MCF 10A (cell line): ENCODE data around the gene ATF6B. TPM values are rescaled to one million over a fixed set of nuclear protein-coding genes. Genes with fewer than 3 reads are reported as not detected.
"Not testable (repeated sequence)": the region's sequence is repeated elsewhere in the genome, so short reads cannot be mapped to it uniquely, and the experiment has no call there.

Experiments
- BruUV-seq: library from RNA; stranded (reverse); fragments of 400-500 nt; replicated peaks from 2 replicates; lab custom pipeline; 2021; lab: Mats Ljungman, UMichigan
- CTCF ChIA-PET: fragments of 300-600 bp; sonication (Branson Sonifier 250); formaldehyde crosslinking; extraction: SDS; loops from one replicate; lab custom pipeline; 2021; ENCODE audit warnings: antibody characterized with exemption, inconsistent platforms; lab: Yijun Ruan, JAX
- POLR2A ChIA-PET: fragments of 300-600, 350-650 bp; sonication (Branson Sonifier 250); formaldehyde crosslinking; extraction: SDS; loops from one replicate; lab custom pipeline; 2020; ENCODE audit warnings: antibody characterized with exemption, inconsistent platforms; lab: Yijun Ruan, JAX
- DNase-seq: peaks from one replicate; pipeline ENCODE4 v3.0.0-alpha.2; 2018; ENCODE audit not compliant: unreplicated experiment
- H3K27ac Mint-ChIP-seq: one replicate; pipeline ENCODE4 v1.8.0; 2022; ENCODE audit warnings: mild to moderate bottlenecking, low read depth, mixed read lengths; ENCODE audit not compliant: unreplicated experiment
- H3K27me3 Mint-ChIP-seq: one replicate; pipeline ENCODE4 v1.8.0; 2022; ENCODE audit warnings: mixed read lengths; ENCODE audit not compliant: insufficient read depth, unreplicated experiment
- H3K36me3 Mint-ChIP-seq: one replicate; pipeline ENCODE4 v1.8.0; 2022; ENCODE audit warnings: mild to moderate bottlenecking, moderate library complexity, mixed read lengths; ENCODE audit not compliant: insufficient read depth, unreplicated experiment
- H3K4me1 Mint-ChIP-seq: one replicate; pipeline ENCODE4 v1.8.0; 2022; ENCODE audit warnings: mixed read lengths; ENCODE audit not compliant: insufficient read depth, unreplicated experiment
- H3K4me3 Mint-ChIP-seq: one replicate; pipeline ENCODE4 v1.8.0; 2022; ENCODE audit warnings: mild to moderate bottlenecking, moderate library complexity, mixed read lengths; ENCODE audit not compliant: unreplicated experiment
- H3K9me3 Mint-ChIP-seq: one replicate; pipeline ENCODE4 v1.8.0; 2022; ENCODE audit warnings: mixed read lengths; ENCODE audit not compliant: unreplicated experiment
- intact Hi-C: fragments of 100-400 bp; cut with micrococcal nuclease; formaldehyde crosslinking; loops from 2 replicates; pipeline ENCODE4 v1.14.1; 2022
- total RNA-seq: library from RNA; stranded (reverse); gene quantifications from 2 replicates; pipeline ENCODE4 v1.2.3, GENCODE V29; 2022
- TF ChIP-seq, protein P1 (sequence below): fragments of 200-600 bp; IDR thresholded peaks from one replicate; pipeline ENCODE4 v1.8.0; 2022; ENCODE audit warnings: antibody characterized with exemption, mild to moderate bottlenecking; ENCODE audit not compliant: unreplicated experiment

Gene ATF6B
- total RNA-seq, 1 experiment from 2014 or later: 65.6 TPM

- BruUV-seq: no TSS peak
- CTCF ChIA-PET: interaction anchor here (0.5 to 2.2 kb wide), 5 partner anchors 8 to 715 kb away, joined by 3 to 6 read pairs (median 3); no protein-coding TSS in a partner anchor
These were observed 18.2 kb upstream of the ATF6B start for GRCh38 chr6:32146287-32146686.

DNA sequence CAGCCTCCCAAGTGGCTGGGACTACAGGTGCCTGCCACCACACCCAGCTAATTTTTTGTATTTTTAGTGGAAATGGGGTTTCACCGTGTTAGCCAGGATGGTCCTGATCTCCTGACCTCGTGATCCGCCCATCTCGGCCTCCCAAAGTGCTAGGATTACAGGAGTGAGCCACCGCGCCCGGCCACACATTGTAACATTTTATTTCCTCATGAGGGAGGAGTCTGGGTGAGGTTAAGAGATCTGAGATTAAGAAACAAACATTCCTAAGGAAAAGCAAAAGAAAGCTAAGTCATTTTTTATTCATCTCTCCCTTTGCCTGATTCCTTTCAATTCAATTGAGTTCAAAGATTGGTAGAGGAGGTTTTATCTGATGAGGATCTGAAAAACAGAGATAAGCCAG lies 16.2 kb upstream of the ATF6B start:
- DNase-seq, H3K27ac Mint-ChIP-seq, H3K4me3 Mint-ChIP-seq, H3K4me1 Mint-ChIP-seq, intact Hi-C loops, BruUV-seq, H3K27me3 Mint-ChIP-seq, H3K36me3 Mint-ChIP-seq, H3K9me3 Mint-ChIP-seq: not testable (repeated sequence)
- ChIA-PET POLR2A (interaction anchor here (1.0 kb wide), 1 partner anchor 14 kb away, joined by 3 read pairs; the partner anchor contains the start of gene FKBPL), CTCF (interaction anchor here (0.7 to 1.5 kb wide), 2 partner anchors 25 to 96 kb away, joined by 3 to 5 read pairs; no protein-coding TSS in a partner anchor)

More at GRCh38 chr6:32146287-32146686, 18.2 kb upstream of the ATF6B start:
- H3K4me3 Mint-ChIP-seq: no peak overlapping the region
- TF ChIP-seq, protein P1, sequence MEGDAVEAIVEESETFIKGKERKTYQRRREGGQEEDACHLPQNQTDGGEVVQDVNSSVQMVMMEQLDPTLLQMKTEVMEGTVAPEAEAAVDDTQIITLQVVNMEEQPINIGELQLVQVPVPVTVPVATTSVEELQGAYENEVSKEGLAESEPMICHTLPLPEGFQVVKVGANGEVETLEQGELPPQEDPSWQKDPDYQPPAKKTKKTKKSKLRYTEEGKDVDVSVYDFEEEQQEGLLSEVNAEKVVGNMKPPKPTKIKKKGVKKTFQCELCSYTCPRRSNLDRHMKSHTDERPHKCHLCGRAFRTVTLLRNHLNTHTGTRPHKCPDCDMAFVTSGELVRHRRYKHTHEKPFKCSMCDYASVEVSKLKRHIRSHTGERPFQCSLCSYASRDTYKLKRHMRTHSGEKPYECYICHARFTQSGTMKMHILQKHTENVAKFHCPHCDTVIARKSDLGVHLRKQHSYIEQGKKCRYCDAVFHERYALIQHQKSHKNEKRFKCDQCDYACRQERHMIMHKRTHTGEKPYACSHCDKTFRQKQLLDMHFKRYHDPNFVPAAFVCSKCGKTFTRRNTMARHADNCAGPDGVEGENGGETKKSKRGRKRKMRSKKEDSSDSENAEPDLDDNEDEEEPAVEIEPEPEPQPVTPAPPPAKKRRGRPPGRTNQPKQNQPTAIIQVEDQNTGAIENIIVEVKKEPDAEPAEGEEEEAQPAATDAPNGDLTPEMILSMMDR: no peak
- no peaks in the 10 kb centered on the region for H3K27me3 Mint-ChIP-seq
- H3K36me3 Mint-ChIP-seq: no peaks in the 10 kb centered on the region
- no peaks in the 10 kb centered on the region for H3K9me3 Mint-ChIP-seq
- DNase-seq: no peak
- intact Hi-C loops: no loop called here
- no peak overlapping the region for H3K27ac Mint-ChIP-seq
- H3K4me1 Mint-ChIP-seq: peaks cover 12% of the 10 kb centered on the region
- POLR2A ChIA-PET: interaction anchor here (0.6 to 1.7 kb wide), 6 partner anchors 10 to 196 kb away, joined by 3 to 10 read pairs (median 3); partner anchors contain the start of gene FKBPL

DNA sequence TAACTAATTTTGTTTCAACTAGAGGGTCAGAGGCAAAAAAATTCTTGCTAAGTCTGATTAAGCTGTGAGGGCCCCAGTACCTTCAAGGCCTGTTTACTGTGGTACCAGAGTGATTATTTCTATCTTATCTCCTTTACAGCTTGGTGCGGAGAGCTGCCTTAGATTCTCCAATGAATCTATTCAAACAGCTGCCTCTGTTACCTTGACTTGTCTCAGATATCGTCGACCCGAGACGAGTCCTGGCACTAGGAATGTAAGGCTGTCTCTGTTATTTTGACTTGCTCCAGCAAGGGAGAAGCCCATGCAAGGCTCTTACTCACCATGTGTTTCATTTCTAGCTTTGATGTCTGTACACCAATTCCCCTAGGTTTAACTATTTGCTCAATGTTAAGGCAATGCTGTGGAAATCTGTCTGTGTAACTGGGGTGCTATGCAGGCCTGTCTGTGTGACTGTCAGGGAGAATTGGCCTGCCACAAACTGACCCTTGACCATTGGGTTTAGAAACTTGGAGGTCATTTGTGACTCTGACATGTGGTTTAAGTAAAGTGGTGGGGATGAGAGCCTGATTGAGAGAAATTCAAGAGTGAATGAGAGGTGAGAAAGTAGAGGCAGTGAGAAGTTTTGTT lies 12.5 kb upstream of the ATF6B start:
- no peaks in the 10 kb centered on the region for H3K4me1 Mint-ChIP-seq
- no TSS peak for BruUV-seq
- CTCF ChIA-PET: interaction anchor here (0.6 to 0.8 kb wide), 3 partner anchors 20 to 1216 kb away, joined by 3 to 4 read pairs (median 3); no protein-coding TSS in a partner anchor
- TF ChIP-seq, protein P1: no peak
- H3K36me3 Mint-ChIP-seq: peaks cover under 1% of the 10 kb centered on the region
- H3K4me3 Mint-ChIP-seq: no peak overlapping the region
- H3K27ac Mint-ChIP-seq: no peak overlapping the region
- intact Hi-C loops: no loop called here
- DNase-seq: no peak
- H3K27me3 Mint-ChIP-seq: peaks cover 11% of the 10 kb centered on the region
- no peaks in the 10 kb centered on the region for H3K9me3 Mint-ChIP-seq
- POLR2A ChIA-PET: interaction anchor here (0.8 to 1.2 kb wide), 2 partner anchors 13 to 170 kb away, joined by 3 read pairs; no protein-coding TSS in a partner anchor

DNA sequence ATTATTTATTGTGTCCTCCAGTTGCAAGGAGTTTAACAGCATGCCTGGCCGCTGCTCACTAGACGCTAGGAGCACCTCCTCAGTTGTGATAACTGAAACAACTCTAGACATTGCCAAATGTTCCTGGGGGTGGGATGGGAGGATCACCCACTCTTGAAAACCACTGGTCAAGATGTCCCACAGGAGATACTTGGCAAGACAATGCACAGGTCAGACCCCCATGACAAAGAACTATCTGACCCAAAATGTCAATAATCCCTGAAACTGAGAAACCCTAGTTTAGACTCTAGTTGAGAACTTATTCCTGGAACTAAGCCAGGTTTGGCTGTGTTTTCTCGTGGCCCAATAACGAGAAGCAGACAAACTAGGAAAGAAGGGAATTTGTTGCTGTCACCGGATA lies 11.5 kb upstream of the ATF6B start:
- H3K9me3 Mint-ChIP-seq: no peaks in the 10 kb centered on the region
- no peak overlapping the region for H3K4me3 Mint-ChIP-seq
- peaks cover 11% of the 10 kb centered on the region for H3K27me3 Mint-ChIP-seq
- intact Hi-C loops: no loop called here
- H3K36me3 Mint-ChIP-seq: peaks cover 5% of the 10 kb centered on the region
- no TSS peak for BruUV-seq
- TF ChIP-seq, protein P1: no peak
- ChIA-PET CTCF (interaction anchor here (0.6 to 0.8 kb wide), 4 partner anchors 21 to 1153 kb away, joined by 3 to 5 read pairs (median 4); no protein-coding TSS in a partner anchor), POLR2A (no interaction called here)
- H3K27ac Mint-ChIP-seq: no peak overlapping the region
- DNase-seq: no peak
- no peaks in the 10 kb centered on the region for H3K4me1 Mint-ChIP-seq
